Measurements from ENCODE around the gene GPX2. TPM values are rescaled to one million over a fixed set of nuclear protein-coding genes. Genes with fewer than 3 reads are reported as not detected.
A peak's percentile ranks its signal among the peaks of the same experiment; 100 is the strongest.

Gene GPX2
- total and polyA plus RNA-seq, 2 of the 4 experiments (the other 2 are of a cell fraction) = not detected

GRCh38 chr14:64970776-64971477 lies 28.4 kb upstream of the GPX2 start:
- no peak overlapping the region for H3K56ac ChIP-seq (ENCODE audit: extremely low read depth, insufficient read depth, low read length)
- TF ChIP-seq CTCF (conservative IDR thresholded peaks at IDR 0.05; ENCODE audit: low read depth, low read length) (no peak), NFE2L2 (IDR thresholded peaks at IDR 0.05; ENCODE audit: low read depth, low read length) (no peak), RAD21 (IDR thresholded peaks at IDR 0.05; ENCODE audit: low read length) (no peak), MXI1 (IDR thresholded peaks at IDR 0.05; ENCODE audit: borderline replicate concordance, low read depth, low read length) (no peak), RFX5 (IDR thresholded peaks at IDR 0.05; ENCODE audit: low read depth, low read length) (no peak), SMC3 (IDR thresholded peaks at IDR 0.05; ENCODE audit: low read depth, low read length) (no peak), CEBPB (IDR thresholded peaks at IDR 0.05; ENCODE audit: low read depth, low read length) (no peak), BHLHE40 (IDR thresholded peaks at IDR 0.05; ENCODE audit: low read depth, low read length) (no peak), RCOR1 (IDR thresholded peaks at IDR 0.05; ENCODE audit: insufficient replicate concordance, low read length) (no peak)
- no peak overlapping the region for H4K5ac ChIP-seq (ENCODE audit: low read depth, low read length)
- no peak overlapping the region for H3K14ac ChIP-seq (replicated peaks; ENCODE audit: low read depth, low read length)
- in situ Hi-C loops (cut with MboI; ENCODE audit: low sequenced_read_pairs) (no loop called here), dilution Hi-C loops (cut with HindIII; ENCODE audit: low sequenced_read_pairs, unreplicated experiment) (no loop called here), intact Hi-C loops (cut with micrococcal nuclease) (no loop called here)
- H3K9me3 ChIP-seq (ENCODE audit: control insufficient read depth, insufficient read depth, low read length) = no peaks in the 10 kb centered on the region
- H3K9ac ChIP-seq (ENCODE audit: low read depth, low read length) = no peak overlapping the region
- peak overlapping the region; percentile 71 for H2AK9ac ChIP-seq (replicated peaks; ENCODE audit: low read depth, low read length, poor library complexity)
- no peaks in the 10 kb centered on the region for H3K27me3 ChIP-seq (ENCODE audit: control insufficient read depth, insufficient read depth, low read length)
- ChIA-PET POLR2A (ENCODE audit: unreplicated experiment) (interaction anchor here (0.6 to 0.7 kb wide), 2 partner anchors 14 to 103 kb away, joined by 4 to 5 read pairs; no protein-coding TSS in a partner anchor), CTCF (no interaction called here)
- H3K4me3 ChIP-seq (ENCODE audit: insufficient read depth, low read depth, low read length) = no peak overlapping the region; the same call in 1 of the 2 replicates
- H2BK20ac ChIP-seq (ENCODE audit: low read depth, low read length) = no peak overlapping the region
- no peak overlapping the region for H2BK120ac ChIP-seq (ENCODE audit: low read depth, low read length)
- H3K18ac ChIP-seq (ENCODE audit: low read depth, low read length) = no peak overlapping the region
- H3K27ac ChIP-seq (ENCODE audit: insufficient read depth, low read length) = no peak overlapping the region
- no peak overlapping the region for H4K91ac ChIP-seq (ENCODE audit: insufficient read depth, low read depth, low read length)
- H3K4me2 ChIP-seq (ENCODE audit: low read depth, low read length) = peak overlapping the region; percentile 94; the same call in 1 of the 2 replicates
- no peaks in the 10 kb centered on the region; a peak in 2 of 4 replicates for H3K79me1 ChIP-seq (ENCODE audit: low read depth in 1 of 2, low read length in 2 of 2)
- no peak overlapping the region for H2BK15ac ChIP-seq (ENCODE audit: low read depth, low read length)
- ATAC-seq (ENCODE audit: low read depth) = no peak; the same call in 1 of the 2 replicates
- H2BK5ac ChIP-seq (ENCODE audit: low read depth, low read length, poor library complexity, severe bottlenecking) = no peak overlapping the region
- peak overlapping the region; percentile 91 for H2AFZ ChIP-seq (replicated peaks; ENCODE audit: low read length, poor library complexity)
- peak; percentile 6 for DNase-seq
- H4K20me1 ChIP-seq (ENCODE audit: insufficient read depth, low read length) = no peaks in the 10 kb centered on the region
- H3K4ac ChIP-seq (ENCODE audit: low read depth, low read length) = no peak overlapping the region; the same call in 1 of the 2 replicates
- WGBS, 2 experiments (ENCODE audit: extremely low coverage in 2 of 2, insufficient read length in 1 of 2) = 57% methylated on average over 2 of the region's 8 CpGs; no CpG with 5 or more reads in 1 of the 2 experiments
- no peak overlapping the region for H4K8ac ChIP-seq (ENCODE audit: low read depth in 2 of 2, low read length in 2 of 2)
- no peaks in the 10 kb centered on the region for H3K9me1 ChIP-seq (ENCODE audit: insufficient read depth, low read length)
- peaks cover 6% of the 10 kb centered on the region for H3K4me1 ChIP-seq (ENCODE audit: control insufficient read depth, insufficient read depth, low read length)
- BruUV-seq (replicated peaks) = no TSS peak
- no peaks in the 10 kb centered on the region; the same call in 1 of the 2 replicates for H3K36me3 ChIP-seq (ENCODE audit: control insufficient read depth, insufficient read depth, low read length)
- H2AK5ac ChIP-seq (ENCODE audit: low read depth, low read length) = no peak overlapping the region
- no peak overlapping the region for H3K23ac ChIP-seq (ENCODE audit: low read depth, low read length)
